ENCODE data around the gene TUT4.

DNA sequence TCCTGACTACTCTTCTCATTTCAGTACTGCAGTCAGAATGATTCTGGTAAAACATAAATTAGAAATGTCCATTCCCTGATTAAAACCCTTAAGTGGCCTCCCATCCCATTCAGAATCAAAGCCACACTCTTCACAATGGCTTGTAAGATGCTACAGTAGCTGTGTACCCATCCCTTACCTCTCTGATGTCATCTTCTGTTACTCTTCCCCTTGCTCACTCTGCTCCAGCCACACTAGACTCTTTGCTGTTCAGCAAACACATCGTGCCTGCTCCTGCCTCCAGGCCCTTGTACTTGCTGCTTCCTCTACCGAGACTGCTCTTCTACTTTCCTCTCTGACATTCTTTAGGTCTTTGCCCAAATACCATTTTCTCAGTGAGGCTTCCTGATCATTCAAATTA lies 45.0 kb upstream of the TUT4 start:
- TF ChIP-seq, protein P1, sequence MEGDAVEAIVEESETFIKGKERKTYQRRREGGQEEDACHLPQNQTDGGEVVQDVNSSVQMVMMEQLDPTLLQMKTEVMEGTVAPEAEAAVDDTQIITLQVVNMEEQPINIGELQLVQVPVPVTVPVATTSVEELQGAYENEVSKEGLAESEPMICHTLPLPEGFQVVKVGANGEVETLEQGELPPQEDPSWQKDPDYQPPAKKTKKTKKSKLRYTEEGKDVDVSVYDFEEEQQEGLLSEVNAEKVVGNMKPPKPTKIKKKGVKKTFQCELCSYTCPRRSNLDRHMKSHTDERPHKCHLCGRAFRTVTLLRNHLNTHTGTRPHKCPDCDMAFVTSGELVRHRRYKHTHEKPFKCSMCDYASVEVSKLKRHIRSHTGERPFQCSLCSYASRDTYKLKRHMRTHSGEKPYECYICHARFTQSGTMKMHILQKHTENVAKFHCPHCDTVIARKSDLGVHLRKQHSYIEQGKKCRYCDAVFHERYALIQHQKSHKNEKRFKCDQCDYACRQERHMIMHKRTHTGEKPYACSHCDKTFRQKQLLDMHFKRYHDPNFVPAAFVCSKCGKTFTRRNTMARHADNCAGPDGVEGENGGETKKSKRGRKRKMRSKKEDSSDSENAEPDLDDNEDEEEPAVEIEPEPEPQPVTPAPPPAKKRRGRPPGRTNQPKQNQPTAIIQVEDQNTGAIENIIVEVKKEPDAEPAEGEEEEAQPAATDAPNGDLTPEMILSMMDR (IDR thresholded peaks at IDR 0.05), result no peak
- no peak for TF ChIP-seq POLR2AphosphoS5 (IDR thresholded peaks at IDR 0.05; ENCODE audit: low read depth, low read length)

Data from Panc1 (cell line).